CD4-positive, alpha-beta T cell treated with Interleukin-4 for 4 hours (primary cell): Measurements from ENCODE around the gene STYX.

Source experiments
- DNase-seq: peaks from one replicate; pipeline ENCODE4 v3.0.0-alpha.2; 2020

Gene STYX, protein sequence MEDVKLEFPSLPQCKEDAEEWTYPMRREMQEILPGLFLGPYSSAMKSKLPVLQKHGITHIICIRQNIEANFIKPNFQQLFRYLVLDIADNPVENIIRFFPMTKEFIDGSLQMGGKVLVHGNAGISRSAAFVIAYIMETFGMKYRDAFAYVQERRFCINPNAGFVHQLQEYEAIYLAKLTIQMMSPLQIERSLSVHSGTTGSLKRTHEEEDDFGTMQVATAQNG

DNA sequence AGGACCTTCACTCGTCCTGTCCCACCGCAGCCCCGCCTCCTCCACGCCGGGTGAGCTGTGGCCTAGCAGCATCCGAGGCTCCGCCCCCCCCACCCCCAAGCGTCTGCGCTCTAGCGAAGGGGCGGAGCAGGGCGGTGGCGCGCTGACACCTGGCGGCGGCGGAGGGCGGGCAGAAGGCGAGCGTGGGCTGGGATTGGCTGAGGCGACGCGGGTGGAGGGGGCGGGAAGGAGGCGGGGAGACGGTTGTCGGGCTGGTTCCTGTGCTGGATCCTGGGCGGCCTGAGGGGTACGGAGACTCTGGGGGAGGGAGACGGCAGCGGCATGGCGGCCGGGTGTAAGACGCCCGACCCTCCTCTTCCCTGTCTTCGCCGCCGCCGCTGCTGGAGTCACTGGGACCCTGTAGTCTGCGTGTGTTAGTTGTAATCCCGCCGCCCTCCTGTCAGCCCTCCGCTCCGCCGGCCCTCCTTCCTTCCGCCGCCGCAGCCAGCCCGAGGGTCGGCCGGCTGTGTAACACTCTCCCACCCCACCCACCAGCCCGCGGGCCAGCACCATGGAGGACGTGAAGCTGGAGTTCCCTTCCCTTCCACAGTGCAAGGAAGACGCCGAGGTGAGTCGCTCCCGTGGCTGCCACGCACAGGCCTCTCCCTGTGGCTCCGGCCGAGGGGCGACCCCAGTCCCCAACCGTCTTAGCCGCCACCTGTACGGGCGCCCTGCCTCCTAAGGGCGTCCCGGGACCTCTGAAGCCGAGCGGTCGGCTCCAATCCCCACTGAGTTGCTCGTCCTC lies at the start of gene STYX:
Gene STYX (plus strand): TSS at position 242 of the 784 bp plus-strand sequence. CDS start 309 bp downstream, at position 551.
- peak; percentile 96 for DNase-seq

DNA sequence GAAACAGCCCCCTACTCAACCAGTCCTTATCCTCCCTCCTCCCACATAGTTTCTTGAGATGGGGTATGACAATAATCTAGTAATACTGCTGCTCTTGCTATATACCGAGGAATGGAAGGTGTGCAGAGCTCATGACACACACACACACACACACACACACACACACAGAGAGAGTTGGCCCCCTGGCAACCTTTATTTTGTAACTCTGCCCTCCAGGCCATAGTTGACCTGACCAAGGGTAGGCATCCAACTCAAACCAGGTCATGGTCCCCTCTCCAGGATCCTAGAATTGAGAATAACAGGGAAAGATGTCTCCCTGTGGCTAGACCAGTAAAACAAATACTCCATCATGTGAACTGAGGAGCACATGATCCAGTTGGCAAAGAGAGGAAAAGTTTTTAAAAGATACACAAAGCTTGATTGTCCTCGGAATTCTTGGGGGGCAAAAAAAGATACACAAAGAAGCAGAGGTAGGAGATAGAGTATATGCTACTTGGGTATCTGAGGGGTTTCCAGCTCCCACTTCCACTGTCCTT lies 45.9 kb upstream of the STYX start:
- no peak for DNase-seq

DNA sequence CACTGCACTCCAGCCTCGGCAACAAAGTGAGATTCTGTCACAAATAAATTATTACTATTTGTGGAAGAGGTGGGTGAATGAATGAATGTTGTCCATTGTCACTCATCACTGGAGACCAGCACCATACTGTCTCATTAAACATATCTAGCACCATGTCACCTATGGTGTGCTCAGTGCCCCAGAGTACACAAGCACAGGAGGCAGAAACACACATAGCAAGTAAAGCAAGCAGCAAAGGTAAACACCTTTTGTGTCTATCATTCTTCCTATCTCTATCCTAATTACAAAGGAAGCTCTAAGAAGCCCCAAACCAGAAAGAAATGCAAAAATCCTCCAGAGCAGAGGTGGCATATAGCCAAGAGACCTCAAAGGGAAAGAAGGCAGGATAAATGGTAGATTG lies 43.8 kb upstream of the STYX start:
- no peak for DNase-seq

DNA sequence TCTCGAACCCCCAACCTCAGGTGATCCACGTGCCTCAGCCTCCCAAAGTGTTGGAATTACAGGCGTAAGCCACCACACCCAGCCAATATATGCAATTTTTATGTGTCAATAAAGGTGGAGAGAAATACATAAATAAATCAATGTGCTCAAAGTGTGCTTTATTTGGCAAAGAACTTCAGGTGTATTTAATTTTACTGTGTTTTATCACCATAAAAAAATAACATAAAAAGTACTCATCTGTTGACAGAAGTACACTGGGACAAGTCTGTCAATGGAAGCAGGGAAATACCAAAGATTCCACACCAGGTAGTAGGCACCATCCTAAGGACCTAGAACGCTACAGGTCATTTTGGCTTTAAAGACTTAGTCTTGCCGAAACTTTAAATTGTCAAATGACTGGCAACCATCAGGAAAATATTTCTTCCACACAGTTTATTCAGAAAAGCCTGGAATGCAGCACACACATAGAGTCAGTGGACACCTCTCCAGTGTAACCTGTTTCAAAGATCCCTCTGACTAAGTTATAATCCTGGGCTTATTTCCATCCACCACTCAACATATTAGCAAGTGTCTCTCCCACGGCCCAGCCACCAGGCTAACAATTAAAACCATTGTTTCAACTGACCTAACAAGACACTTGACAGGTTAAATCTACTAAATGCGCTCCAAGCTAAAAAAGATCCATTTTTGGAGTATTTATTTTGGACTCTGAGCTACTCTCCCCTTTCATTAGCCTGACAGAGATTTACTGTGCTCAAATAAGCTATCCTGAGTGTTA lies 38.8 kb upstream of the STYX start:
- DNase-seq = no peak

DNA sequence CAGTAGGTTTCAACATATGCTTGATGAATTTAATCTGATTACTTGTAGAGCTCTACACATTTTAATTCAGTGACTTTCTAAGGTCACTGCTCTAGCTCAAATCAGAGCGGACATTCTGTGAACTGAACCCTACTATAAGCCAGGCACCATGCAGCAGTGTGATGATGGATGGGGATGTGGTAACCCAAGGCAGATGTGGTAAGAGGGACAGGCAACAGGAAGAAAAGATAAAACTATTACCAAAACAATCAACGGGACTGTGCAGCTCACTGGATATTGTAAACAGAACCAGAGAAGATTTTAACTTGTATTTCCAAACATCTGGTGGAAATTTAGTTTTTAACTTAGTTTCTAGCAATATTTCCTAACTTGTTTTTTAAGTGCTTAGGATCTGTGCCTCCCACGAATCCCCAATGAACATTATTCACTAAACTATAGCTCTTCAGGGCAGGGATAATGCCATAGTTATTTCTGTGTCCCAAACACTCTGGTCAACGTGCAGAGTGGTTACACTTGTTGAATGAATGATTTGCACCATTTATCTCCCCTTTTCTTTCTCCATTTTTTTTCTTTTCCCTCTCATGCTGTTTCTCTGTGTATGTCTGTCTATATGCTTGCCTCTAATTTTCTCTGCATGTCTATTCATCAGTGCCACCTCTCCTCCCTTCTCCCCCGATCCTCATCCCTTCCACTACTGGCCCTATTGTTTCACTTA lies 37.6 kb upstream of the STYX start:
- DNase-seq = peak; percentile 33

DNA sequence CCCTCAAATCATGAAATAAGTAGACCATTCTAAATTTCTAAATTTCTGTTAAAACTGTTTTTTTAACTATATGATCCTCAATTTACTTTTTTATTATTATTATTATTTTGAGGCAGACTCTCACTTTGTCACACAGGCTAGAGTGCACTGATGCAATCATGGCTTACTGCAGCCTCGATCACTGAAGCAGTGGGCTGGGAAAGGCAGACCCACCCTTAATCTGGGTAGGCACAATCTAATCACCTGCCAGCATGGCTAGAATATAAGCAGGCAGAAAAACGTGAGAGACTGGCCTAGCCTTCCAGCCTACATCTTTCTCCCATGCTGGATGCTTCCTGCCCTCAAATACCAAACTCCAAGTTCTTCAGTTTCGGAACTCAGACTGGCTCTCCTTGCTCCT lies 36.9 kb upstream of the STYX start:
- no peak for DNase-seq

DNA sequence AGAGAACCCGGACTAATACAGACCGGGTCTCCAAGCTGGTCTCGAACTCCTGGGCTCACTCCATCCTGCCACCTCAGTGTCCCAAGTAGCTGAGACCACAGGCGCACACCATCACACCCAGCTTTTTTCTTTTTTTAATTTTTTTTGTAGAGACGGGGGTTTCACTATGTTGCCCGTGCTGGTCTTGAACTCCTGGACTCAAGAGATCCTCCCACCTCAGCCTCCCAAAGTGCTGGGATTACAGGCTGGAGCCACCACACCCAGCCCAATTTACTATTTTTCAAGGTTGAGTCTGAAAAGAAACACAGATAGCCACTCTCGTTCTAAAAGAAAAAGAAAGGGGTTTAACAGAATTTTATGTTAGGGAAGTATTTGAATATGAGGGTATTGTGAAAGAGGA lies 36.4 kb upstream of the STYX start:
- no peak for DNase-seq

DNA sequence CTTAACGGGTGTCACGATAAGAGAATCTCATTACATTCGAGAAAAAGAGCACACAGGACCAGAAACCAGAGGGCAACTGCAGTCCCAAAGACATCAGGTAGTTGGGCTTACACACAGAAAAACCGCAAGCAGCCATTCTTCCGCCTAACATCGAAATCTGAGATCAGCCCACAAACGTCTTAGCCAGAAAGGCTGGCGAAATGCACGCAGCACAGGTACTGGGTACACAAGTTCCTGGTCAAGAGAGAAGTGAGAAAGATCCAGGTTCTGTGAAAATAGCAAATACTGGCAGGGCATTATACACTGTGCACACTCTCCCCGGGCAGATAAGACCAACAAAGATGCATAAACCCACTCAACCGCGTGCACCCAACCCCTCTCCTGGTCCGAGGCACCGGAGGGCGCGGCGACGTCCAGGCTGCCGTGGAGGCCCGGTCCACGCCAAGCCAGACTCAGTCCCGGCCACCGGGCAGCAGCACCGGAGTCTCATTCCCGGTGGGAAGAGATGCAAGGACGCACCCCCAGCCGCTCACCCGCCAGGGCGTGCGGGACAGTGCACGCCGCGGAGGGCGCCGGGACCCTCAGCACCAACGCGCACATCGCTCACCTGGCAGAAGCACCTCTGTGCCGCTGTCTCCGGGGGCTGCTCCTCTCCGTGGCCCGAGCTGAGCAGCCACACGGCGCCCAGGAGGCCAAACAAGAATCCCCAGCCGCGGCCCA lies 35.0 kb upstream of the STYX start:
- DNase-seq = peak; percentile 75

DNA sequence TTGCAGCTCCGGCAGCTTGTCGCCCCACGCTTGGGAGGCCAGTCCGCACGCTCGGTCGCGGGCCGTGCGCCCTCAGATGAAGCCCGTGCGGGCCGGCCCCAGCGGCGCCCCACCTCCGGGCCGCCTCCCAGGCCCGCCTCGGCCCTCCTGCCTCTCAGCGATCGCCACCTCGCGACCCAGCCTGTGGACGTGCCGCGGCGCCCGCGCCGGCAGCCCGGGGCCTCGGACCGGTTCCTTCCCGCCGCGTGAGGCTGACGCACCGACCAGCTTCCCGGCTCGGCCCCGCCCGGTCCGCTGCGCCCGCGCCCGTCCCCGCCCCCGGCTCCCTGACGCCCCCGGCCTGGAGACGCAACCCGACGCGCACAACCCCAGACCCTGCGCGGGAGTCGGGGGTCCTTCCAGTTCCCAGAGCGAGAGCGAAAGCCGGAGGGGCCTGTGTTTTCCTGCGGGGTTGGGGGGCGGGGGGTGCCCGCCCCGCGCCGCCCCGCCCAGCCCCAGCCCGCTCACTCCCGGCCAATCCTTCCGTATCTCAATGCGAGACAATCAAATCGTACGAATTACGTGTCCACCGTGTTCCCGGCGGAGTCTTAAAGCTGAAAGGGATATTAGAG lies 34.4 kb upstream of the STYX start, which contains the start of gene ERO1A:
Gene ERO1A (minus strand): TSS at position 78 of the 611 bp plus-strand sequence. CDS start 77 bp downstream, at position 1.
- DNase-seq = peak; percentile 49

DNA sequence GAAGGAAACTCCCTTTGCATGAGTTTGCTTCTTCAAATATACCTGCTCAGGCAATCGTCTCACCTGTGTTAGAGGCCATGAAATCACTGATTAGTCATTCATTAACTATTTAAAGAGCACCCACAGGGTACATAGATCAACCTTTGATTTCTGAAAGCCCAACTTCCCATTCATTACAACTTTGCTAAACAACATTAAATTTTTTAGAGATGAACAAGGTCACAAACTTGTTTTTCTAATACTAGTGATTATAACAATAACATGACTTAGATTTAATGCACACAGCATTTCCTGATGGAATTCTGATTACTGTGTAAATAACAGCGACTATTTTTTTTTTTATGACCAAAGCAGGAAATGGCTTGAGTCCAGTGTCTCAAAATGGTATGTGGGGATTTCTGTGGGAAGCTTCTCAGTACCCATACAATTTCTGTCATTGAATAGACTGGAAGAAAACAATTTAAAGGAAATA lies 29.2 kb upstream of the STYX start:
- no peak for DNase-seq

DNA sequence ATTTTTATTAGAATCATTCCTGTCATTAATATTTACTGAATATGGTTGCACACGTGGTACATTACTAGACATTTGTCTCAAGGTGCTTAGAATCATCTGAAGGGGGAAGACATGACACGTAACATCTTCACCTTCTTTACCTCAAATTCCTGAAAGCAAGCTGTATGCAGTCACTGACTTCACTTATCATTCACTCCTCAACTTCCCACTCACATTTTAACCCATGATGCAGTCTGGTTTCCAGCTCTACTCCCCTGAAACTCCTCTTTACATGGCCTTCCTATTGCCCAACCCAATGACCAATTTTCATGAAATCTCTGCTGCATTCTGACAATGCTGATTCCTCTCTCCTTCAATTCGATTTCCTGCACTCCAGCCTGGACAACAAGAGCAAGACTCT lies 28.7 kb upstream of the STYX start:
- DNase-seq = no peak

DNA sequence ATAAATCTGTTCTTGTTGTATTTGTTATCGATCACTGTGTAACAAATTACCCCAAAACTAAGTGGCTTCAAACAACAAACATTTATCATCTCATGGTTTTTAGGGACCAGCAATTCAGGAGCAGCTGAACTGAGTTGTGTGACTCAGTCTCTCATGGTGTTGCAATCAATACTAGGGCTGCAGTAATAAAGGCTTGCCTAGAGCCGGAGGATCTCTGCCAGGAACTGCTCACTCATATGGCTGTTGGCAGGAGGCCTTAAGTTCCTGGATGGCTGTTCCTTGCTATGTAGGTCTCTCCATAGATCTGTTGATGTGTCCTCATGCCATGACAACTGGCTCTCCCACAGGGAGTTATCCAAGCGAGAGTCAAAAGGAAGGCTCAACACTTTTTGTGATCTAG lies 26.7 kb upstream of the STYX start:
- no peak for DNase-seq

DNA sequence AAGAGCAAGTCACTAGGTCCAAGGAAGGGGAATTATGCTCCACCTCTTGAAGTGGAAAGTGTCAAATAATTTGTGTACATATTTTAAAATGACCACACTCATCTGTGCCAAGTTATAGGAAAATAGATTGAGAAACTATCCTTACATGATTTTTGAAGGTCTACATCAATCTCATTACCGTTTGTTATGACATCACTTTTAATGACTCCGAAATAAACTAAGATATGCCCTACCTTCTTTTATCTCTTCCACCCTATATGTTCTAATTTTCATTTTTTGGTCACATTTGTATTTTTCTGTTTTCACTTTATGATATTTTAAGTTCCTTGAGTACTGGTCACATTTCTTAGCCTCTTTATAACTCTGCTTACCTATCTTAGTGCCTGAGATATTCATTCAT lies 26.3 kb upstream of the STYX start:
- no peak for DNase-seq

DNA sequence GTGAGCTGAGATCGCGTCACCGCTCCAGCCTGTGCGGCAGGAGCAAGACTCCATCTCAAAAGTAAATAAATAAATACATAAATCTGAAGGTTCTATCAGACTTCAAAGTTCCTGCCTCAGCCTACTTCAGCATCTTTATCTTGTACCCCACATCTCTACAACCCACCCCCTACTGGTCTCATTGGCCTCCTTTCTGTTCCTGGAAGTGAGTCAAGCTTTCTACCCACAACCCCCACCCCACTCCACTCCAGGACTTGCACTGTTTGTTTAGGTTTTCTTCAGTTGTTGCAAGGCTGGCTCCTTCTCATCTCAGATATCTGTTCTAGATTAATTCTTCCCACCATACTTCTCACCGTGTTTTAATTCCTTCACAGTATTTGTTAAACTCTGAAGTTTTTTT lies 23.7 kb upstream of the STYX start:
- peak; percentile 75 for DNase-seq

DNA sequence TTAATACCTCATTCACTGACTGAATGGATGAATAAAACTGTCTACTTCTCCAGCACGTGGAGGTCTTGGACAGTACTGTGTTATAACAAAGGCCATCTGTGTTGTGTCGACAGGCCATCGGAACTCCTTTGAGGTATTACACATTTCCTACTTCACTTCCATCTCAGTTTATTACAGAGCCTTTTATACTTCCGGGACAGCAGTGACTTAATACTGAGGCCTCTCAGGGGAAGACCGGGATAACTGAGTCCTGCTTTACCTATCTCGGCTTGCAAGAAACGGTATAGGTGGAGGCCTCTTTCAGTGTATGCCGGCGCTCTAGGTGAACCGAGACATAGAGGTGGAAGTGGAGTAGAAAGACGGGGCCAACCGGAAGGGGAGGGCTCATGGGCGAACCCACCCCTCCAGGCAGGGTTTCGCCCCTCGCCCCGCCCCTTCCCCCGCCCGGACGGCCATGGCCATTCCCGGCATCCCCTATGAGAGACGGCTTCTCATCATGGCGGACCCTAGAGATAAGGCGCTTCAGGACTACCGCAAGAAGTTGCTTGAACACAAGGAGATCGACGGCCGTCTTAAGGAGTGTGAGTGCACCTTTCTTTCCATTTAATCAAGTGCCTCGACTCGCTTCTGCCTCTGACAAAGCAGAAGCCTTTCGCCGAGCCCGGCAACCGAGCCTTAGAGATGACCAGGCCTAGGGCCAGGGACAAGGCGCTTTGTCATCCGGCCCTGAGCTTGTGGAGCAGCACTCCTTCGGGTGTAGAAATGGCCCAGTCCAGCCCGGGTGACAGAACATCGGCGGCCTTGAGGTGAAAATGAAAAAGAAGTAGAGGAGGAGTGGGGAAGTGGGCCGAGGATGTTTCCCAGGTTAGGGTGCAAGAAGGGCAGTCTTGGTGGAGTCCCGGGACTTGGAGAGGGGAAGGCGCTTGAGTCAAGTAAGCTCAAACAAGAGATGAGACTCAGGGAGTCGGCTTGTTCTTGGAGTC lies 23.0 kb upstream of the STYX start, which contains the start of gene PSMC6:
Gene PSMC6 (plus strand): TSS at position 477 of the 983 bp plus-strand sequence. CDS start 20 bp downstream, at position 497.
- peak; percentile 91 for DNase-seq

DNA sequence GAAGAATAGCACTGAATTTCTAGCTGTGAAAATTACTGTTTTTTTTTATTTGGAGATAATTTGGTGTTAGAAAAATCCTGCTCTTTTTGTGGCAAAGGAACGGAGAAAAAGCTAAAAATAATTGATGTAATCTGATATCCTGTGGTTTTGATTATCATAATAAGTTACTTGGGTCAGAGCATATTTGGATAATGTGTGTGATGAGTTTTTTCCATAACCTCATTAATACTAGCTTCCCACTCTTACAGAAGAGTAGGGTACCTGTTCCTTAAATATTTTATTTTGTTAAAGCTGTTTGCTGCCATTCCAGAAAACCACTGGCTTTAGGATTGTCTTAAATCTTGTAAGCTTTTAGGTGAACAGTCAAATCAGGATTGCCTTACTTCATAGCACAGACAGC lies 18.3 kb upstream of the STYX start:
- no peak for DNase-seq

DNA sequence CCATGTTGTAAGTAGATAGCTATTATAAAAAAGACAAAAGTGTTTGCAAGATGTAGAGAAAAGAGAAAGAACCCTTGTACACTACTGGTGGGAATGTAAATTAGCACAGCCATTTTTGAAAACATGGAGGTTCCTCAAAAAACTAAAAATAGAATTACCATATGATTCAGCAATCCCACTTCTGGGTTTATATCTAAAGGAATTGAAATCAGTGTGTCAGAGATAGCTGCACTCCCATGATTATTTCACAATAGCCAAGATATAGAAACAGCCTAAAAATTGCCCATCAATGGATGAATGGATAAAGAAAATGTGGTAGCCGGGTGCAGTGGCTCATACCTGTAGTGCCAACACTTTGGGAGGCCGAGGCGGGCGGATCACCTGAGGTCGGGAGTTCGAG lies 13.8 kb upstream of the STYX start:
- no peak for DNase-seq

DNA sequence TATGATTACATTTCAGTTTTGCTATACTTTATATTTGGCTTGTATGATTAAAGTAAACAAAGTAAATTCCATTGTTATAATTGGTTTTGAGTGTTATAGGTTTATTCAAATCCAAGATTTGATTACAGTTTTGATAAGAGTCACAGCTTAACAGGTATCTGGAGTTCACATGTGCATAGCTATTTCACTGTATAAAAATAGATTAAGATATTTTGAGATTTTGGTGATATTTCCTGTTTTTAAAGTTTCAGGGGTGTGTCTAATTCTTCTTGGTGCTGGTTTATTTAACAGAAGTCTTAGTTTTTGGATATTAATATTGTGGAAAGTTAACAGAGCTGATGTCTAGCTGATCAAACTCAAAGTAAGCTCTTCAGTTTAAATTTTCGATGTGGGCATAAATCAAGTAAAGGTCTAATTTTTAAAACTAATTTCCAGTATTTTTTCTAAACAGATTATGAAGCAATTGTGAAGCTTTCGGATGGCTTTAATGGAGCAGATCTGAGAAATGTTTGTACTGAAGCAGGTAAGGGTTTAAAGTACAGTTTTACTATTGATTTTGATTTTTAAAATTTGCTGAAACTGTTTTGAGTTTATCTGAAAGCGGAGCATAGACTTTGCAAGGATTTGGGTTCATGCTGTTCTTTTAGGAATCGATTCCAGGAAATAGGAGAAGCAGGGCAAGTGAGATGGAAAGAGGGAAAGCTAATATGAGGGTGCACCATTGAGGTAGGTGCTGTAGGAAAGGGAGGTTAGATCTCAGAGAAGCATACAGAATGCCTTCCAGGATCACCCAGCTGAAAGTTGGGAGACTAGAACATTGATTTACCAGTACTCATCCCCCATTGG lies 6.2 kb upstream of the STYX start:
- DNase-seq = no peak

DNA sequence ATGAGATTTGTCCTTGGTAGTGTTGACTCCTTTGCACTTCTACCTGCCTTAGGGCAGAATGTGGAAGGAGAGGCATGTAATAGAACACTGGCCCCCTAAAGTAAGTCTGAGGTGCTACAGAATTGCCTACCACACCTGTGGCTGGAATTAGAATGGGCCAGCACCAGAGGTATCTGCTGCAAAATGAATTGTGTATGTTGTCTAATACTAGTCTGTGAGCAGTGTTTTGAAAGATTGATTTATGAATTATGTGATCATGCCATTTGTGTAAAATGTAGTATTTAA lies 5.7 kb upstream of the STYX start:
- no peak for DNase-seq
